Posterior vena cava (tissue), 2 donors: ENCODE data around the gene ATXN7. TPM values are rescaled to one million over a fixed set of nuclear protein-coding genes. Genes with fewer than 3 reads are reported as not detected.

Experiments
- DNase-seq: peaks from one replicate; pipeline ENCODE4 v3.0.0-alpha.2; 2020; ENCODE audit warnings: low spot score
- intact Hi-C, 2 donors: fragments of 100-400 bp; cut with DNase I; formaldehyde crosslinking; loops; one replicate each; pipeline versions ENCODE4 v1.14.1 to v1.14.2; 2022 to 2023
- total RNA-seq, 2 donors: library from RNA; stranded (reverse); fragmentation: NEBNext Ultra II Directional; extraction: Animal tissue kit (Norgen Biotek cat#: 25700); gene quantifications; one replicate each; pipeline ENCODE4 v1.2.1, GENCODE V29; 2021
- donor health status: DM: yes; HTN: yes; CAD: no.
- donor health status: DM: yes; HTN: yes; CAD: no.

The ATXN7 gene
- total RNA-seq, 2 donors from 2014 or later, result 25.5 to 31.0 TPM

- intact Hi-C loops, result no loop called here
- no peak for DNase-seq
These were observed 109.3 kb downstream of the ATXN7 start for GRCh38 chr3:63972987-63973386.

- intact Hi-C loops, result no loop called here
- no peak for DNase-seq
These were observed 109.7 kb downstream of the ATXN7 start for GRCh38 chr3:63973406-63973805.

- DNase-seq, result no peak
- intact Hi-C loops, result no loop called here
These were observed 110.8 kb downstream of the ATXN7 start for GRCh38 chr3:63974451-63974850.

- DNase-seq, result no peak
These were observed 112.1 kb downstream of the ATXN7 start for GRCh38 chr3:63975723-63976122.

GRCh38 chr3:63976161-63976871 is 112.6 kb downstream of the ATXN7 start:
- no peak for DNase-seq
- intact Hi-C loops, result loop anchor here in 1 of 2 donors (2.0 kb wide), 1 partner anchor 18 kb away; no protein-coding TSS in a partner anchor

More at GRCh38 chr3:63975723-63976122, 112.1 kb downstream of the ATXN7 start:
- intact Hi-C loops, result loop anchor here in 1 of 2 donors (2.0 kb wide), 1 partner anchor 19 kb away; no protein-coding TSS in a partner anchor

GRCh38 chr3:63976872-63977200 is 113.2 kb downstream of the ATXN7 start:
- no peak for DNase-seq
- intact Hi-C loops, result loop anchor here in 1 of 2 donors (2.0 kb wide), 1 partner anchor 18 kb away; no protein-coding TSS in a partner anchor

GRCh38 chr3:63977893-63978292 is 114.2 kb downstream of the ATXN7 start:
- DNase-seq, result no peak
- intact Hi-C loops, result loop anchor here in 1 of 2 donors (2.0 kb wide), 1 partner anchor 17 kb away; no protein-coding TSS in a partner anchor

- intact Hi-C loops, result no loop called here
- DNase-seq, result no peak
These were observed 115.6 kb downstream of the ATXN7 start for GRCh38 chr3:63979093-63979885.

- intact Hi-C loops, result no loop called here
- DNase-seq, result no peak
These were observed 116.4 kb downstream of the ATXN7 start for GRCh38 chr3:63980019-63980418.

- DNase-seq, result no peak
- intact Hi-C loops, result no loop called here
These were observed 117.3 kb downstream of the ATXN7 start for GRCh38 chr3:63980830-63981498.

GRCh38 chr3:63981980-63982379 is 118.3 kb downstream of the ATXN7 start:
- intact Hi-C loops, result no loop called here
- DNase-seq, result no peak

- DNase-seq, result no peak
- intact Hi-C loops, result no loop called here
These were observed 120.7 kb downstream of the ATXN7 start for GRCh38 chr3:63984391-63984790.

GRCh38 chr3:63986146-63986545 is 122.5 kb downstream of the ATXN7 start:
- intact Hi-C loops, result no loop called here
- no peak for DNase-seq

- no peak for DNase-seq
- intact Hi-C loops, result no loop called here
These were observed 123.2 kb downstream of the ATXN7 start for GRCh38 chr3:63986831-63987230.

- intact Hi-C loops, result no loop called here
- DNase-seq, result no peak
These were observed 125.3 kb downstream of the ATXN7 start for GRCh38 chr3:63988943-63989342.

GRCh38 chr3:63990204-63990603 is 126.5 kb downstream of the ATXN7 start:
- DNase-seq, result no peak
- intact Hi-C loops, result loop anchor here (10.0 kb wide), 1 partner anchor 75 kb away; the partner anchor contains the start of gene SCAANT1 (in 2 of the 2)

GRCh38 chr3:63990733-63991132 is 127.1 kb downstream of the ATXN7 start:
- intact Hi-C loops, result loop anchor here (10.0 kb wide), 1 partner anchor 76 kb away; the partner anchor contains the start of gene SCAANT1 (in 2 of the 2)
- DNase-seq, result no peak

GRCh38 chr3:63991666-63992065 is 128.0 kb downstream of the ATXN7 start:
- no peak for DNase-seq
- intact Hi-C loops, result loop anchor here (10.0 kb wide), 1 partner anchor 77 kb away; the partner anchor contains the start of gene SCAANT1 (in 2 of the 2)

GRCh38 chr3:63992516-63993209 is 129.0 kb downstream of the ATXN7 start:
- DNase-seq, result no peak

More at GRCh38 chr3:63992516-63993209, 129.0 kb downstream of the ATXN7 start:
- intact Hi-C loops, result loop anchor here (10.0 kb wide), 1 partner anchor 78 kb away; the partner anchor contains the start of gene SCAANT1 (in 2 of the 2)
